ENCODE results near the gene LRRFIP1. TPM values are rescaled to one million over a fixed set of nuclear protein-coding genes. Genes with fewer than 3 reads are reported as not detected.

The LRRFIP1 gene
- total and polyA plus RNA-seq, 9 of the 15 experiments (the other 6 are each of a cell fraction or from before 2014, with no cell fraction given) = 13.1 to 45.2 (median 31.3) TPM

DNA sequence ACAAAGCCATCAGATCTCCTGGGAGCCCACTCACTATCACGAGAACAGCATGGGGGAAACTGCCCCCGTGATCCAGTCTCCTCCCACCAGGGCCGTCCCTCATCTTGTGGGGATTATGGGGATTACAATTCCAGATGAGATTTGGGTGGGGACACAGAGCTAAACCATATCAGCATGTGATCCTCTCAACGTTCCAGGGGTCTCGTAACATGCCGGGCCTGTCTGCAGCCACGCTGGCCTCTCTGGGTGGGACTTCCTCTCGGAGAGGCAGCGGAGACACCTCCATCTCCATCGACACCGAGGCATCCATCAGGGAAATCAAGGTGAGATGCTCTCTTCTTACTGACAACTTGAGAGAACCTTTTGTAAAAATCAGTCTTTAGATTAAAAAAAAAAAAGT is 121.6 kb downstream of the LRRFIP1 start:
- intact Hi-C loops (cut with micrococcal nuclease) = loop anchor here (10.0 kb wide), 1 partner anchor 164 kb away; no protein-coding TSS in a partner anchor
- Histone ChIP-seq H3K27me3 (ENCODE audit: control insufficient read depth in 2 of 2, insufficient read depth in 2 of 2, low read length in 2 of 2) (no peaks in the 10 kb centered on the region), H2AFZ (ENCODE audit: low read depth, low read length) (no peak overlapping the region), H3K9me1 (ENCODE audit: control insufficient read depth, insufficient read depth, low read length) (no peaks in the 10 kb centered on the region), H3K4me1 (replicated peaks in 1 of 2; ENCODE audit: control insufficient read depth in 2 of 2, insufficient read depth in 2 of 2, low read length in 2 of 2) (peaks cover 0 to 4% of the 10 kb centered on the region in 2 experiments; a peak in 2 of 5 replicates), H4K20me1 (replicated peaks; ENCODE audit: control insufficient read depth, insufficient read depth, low read length) (peaks cover 3% of the 10 kb centered on the region; the same call in 1 of the 2 replicates), H3K36me3 (ENCODE audit: control insufficient read depth, insufficient read depth, low read length) (peaks cover 12% of the 10 kb centered on the region; the same call in 1 of the 3 replicates), H3K9me3 (replicated peaks; ENCODE audit: control insufficient read depth, insufficient read depth, low read depth, low read length) (no peaks in the 10 kb centered on the region), H3K27ac (ENCODE audit: extremely low read depth, low read depth, low read length) (no peak overlapping the region), H3K79me2 (ENCODE audit: control insufficient read depth, insufficient read depth, low read length) (no peaks in the 10 kb centered on the region), H3K4me2 (ENCODE audit: insufficient read depth, low read length) (no peak overlapping the region), H3K4me3 (no peak overlapping the region), H3K9ac (ENCODE audit: insufficient read depth in 1 of 2, low read depth in 2 of 2, low read length in 2 of 2) (no peak overlapping the region)
- FAIRE-seq (no peak), DNase-seq (ENCODE audit: extremely low read depth in 1 of 4, low spot score in 3 of 4) (no peak), ATAC-seq (no peak)
- ChIA-PET POLR2A (interaction anchor here (0.7 kb wide), 1 partner anchor 9 kb away, joined by 6 read pairs; no protein-coding TSS in a partner anchor), CTCF (ENCODE audit: low intra/inter-chr PET ratio) (no interaction called here)
- BruUV-seq (replicated peaks) = no TSS peak
- in situ Hi-C loops (cut with MboI) = no loop called here
- 97% methylated on average over 8 of the region's 11 CpGs for WGBS (ENCODE audit: insufficient coverage, low coverage, missing lambda C conversion rate)
- TF ChIP-seq, protein P1, sequence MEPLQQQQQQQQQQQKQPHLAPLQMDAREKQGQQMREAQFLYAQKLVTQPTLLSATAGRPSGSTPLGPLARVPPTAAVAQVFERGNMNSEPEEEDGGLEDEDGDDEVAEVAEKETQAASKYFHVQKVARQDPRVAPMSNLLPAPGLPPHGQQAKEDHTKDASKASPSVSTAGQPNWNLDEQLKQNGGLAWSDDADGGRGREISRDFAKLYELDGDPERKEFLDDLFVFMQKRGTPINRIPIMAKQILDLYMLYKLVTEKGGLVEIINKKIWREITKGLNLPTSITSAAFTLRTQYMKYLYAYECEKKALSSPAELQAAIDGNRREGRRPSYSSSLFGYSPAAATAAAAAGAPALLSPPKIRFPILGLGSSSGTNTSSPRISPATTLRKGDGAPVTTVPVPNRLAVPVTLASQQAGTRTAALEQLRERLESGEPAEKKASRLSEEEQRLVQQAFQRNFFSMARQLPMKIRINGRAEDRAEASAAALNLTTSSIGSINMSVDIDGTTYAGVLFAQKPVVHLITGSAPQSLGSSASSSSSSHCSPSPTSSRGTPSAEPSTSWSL (CRISPR knock-in tag; IDR thresholded peaks at IDR 0.05; ENCODE audit: borderline replicate concordance) = no peak
- TF ChIP-seq, protein P2, sequence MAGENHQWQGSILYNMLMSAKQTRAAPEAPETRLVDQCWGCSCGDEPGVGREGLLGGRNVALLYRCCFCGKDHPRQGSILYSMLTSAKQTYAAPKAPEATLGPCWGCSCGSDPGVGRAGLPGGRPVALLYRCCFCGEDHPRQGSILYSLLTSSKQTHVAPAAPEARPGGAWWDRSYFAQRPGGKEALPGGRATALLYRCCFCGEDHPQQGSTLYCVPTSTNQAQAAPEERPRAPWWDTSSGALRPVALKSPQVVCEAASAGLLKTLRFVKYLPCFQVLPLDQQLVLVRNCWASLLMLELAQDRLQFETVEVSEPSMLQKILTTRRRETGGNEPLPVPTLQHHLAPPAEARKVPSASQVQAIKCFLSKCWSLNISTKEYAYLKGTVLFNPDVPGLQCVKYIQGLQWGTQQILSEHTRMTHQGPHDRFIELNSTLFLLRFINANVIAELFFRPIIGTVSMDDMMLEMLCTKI (IDR thresholded peaks at IDR 0.05; ENCODE audit: partially characterized antibody) = no peak
- TF ChIP-seq ZKSCAN8 (CRISPR knock-in tag; IDR thresholded peaks at IDR 0.05) (no peak), NFXL1 (CRISPR knock-in tag; IDR thresholded peaks at IDR 0.05) (no peak), SAP30 (IDR thresholded peaks at IDR 0.05; ENCODE audit: borderline replicate concordance, insufficient read depth, low read depth, low read length, poor library complexity, severe bottlenecking) (no peak), SP2 (IDR thresholded peaks at IDR 0.05; ENCODE audit: extremely low read depth, low read depth, low read length, poor library complexity, severe bottlenecking) (no peak), ZNF830 (CRISPR knock-in tag; IDR thresholded peaks at IDR 0.05) (no peak), ZNF311 (CRISPR knock-in tag; IDR thresholded peaks at IDR 0.05) (no peak), HDAC8 (tag; IDR thresholded peaks at IDR 0.05) (no peak), RBM22 (IDR thresholded peaks at IDR 0.05; ENCODE audit: low read depth, low read length, poor library complexity, severe bottlenecking) (no peak), GABPB1 (CRISPR knock-in tag; IDR thresholded peaks at IDR 0.05) (no peak), SMAD4 (CRISPR knock-in tag; conservative IDR thresholded peaks at IDR 0.05) (no peak), ZC3H8 (IDR thresholded peaks at IDR 0.05) (no peak), ETV5 (CRISPR knock-in tag; IDR thresholded peaks at IDR 0.05; ENCODE audit: low read depth) (no peak)
- TF ChIP-seq, protein P3, sequence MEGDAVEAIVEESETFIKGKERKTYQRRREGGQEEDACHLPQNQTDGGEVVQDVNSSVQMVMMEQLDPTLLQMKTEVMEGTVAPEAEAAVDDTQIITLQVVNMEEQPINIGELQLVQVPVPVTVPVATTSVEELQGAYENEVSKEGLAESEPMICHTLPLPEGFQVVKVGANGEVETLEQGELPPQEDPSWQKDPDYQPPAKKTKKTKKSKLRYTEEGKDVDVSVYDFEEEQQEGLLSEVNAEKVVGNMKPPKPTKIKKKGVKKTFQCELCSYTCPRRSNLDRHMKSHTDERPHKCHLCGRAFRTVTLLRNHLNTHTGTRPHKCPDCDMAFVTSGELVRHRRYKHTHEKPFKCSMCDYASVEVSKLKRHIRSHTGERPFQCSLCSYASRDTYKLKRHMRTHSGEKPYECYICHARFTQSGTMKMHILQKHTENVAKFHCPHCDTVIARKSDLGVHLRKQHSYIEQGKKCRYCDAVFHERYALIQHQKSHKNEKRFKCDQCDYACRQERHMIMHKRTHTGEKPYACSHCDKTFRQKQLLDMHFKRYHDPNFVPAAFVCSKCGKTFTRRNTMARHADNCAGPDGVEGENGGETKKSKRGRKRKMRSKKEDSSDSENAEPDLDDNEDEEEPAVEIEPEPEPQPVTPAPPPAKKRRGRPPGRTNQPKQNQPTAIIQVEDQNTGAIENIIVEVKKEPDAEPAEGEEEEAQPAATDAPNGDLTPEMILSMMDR (IDR thresholded peaks at IDR 0.05 in 2 of 3, conservative IDR thresholded peaks at IDR 0.05 in 1 of 3; ENCODE audit: insufficient read depth in 2 of 3, low read depth in 1 of 3, low read length in 3 of 3) = no peak
- TF ChIP-seq, protein P4, sequence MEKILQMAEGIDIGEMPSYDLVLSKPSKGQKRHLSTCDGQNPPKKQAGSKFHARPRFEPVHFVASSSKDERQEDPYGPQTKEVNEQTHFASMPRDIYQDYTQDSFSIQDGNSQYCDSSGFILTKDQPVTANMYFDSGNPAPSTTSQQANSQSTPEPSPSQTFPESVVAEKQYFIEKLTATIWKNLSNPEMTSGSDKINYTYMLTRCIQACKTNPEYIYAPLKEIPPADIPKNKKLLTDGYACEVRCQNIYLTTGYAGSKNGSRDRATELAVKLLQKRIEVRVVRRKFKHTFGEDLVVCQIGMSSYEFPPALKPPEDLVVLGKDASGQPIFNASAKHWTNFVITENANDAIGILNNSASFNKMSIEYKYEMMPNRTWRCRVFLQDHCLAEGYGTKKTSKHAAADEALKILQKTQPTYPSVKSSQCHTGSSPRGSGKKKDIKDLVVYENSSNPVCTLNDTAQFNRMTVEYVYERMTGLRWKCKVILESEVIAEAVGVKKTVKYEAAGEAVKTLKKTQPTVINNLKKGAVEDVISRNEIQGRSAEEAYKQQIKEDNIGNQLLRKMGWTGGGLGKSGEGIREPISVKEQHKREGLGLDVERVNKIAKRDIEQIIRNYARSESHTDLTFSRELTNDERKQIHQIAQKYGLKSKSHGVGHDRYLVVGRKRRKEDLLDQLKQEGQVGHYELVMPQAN (IDR thresholded peaks at IDR 0.05; ENCODE audit: borderline replicate concordance) = no peak

Data from K562 (cell line).